ENCODE results near the gene DLGAP3. TPM values are rescaled to one million over a fixed set of nuclear protein-coding genes. Genes with fewer than 3 reads are reported as not detected.

The DLGAP3 gene
- total RNA-seq, 1 donor from 2014 or later = 0.18 TPM

DNA sequence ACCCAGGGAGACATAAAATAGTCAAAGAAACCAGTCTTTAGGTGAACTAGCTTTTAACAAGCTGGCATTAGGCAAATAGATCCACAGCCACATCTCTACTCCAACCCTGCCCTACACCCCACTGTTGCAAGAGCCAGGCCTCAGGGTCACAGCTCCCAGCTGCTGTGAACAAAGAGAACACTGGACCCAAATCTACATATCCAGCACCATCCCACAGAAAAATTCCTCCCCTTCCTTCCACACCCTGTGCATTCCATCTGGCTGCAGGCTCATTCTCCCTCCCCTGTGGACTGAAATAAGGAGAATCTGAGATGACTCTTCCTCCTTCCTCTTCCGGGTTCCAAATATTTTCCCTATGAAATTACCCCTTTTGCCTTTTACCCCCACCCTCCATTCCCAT, 23.2 kb downstream of the DLGAP3 start:
- DNase-seq = no peak
- no peak for ATAC-seq
- Histone ChIP-seq H3K27me3 (ENCODE audit: low read depth) (peaks cover 13% of the 10 kb centered on the region), H3K4me1 (no peaks in the 10 kb centered on the region), H3K4me3 (no peak overlapping the region), H3K27ac (no peak overlapping the region), H3K9me3 (no peaks in the 10 kb centered on the region), H3K36me3 (no peaks in the 10 kb centered on the region)
- TF ChIP-seq, protein P1, sequence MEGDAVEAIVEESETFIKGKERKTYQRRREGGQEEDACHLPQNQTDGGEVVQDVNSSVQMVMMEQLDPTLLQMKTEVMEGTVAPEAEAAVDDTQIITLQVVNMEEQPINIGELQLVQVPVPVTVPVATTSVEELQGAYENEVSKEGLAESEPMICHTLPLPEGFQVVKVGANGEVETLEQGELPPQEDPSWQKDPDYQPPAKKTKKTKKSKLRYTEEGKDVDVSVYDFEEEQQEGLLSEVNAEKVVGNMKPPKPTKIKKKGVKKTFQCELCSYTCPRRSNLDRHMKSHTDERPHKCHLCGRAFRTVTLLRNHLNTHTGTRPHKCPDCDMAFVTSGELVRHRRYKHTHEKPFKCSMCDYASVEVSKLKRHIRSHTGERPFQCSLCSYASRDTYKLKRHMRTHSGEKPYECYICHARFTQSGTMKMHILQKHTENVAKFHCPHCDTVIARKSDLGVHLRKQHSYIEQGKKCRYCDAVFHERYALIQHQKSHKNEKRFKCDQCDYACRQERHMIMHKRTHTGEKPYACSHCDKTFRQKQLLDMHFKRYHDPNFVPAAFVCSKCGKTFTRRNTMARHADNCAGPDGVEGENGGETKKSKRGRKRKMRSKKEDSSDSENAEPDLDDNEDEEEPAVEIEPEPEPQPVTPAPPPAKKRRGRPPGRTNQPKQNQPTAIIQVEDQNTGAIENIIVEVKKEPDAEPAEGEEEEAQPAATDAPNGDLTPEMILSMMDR (IDR thresholded peaks at IDR 0.05) = no peak
- intact Hi-C loops (cut with DNase I) = no loop called here

DNA sequence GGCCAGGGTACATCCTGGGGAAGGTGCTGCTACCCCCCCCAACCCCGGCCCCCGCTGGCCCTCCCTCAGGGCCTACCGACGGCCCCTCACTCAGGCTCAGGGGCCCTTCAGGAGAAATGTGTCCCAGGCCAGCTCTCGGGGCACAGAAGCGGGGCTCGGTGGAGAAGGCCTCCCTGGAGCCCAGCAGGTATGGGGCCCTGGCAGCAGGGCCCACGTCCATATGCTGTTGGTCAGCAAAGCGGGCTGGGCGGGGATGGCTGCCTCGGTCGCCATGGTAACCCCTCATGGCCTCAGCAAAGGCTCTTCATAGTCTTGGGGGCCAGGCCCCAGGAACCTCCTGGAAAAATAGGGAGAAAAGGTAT, 24.4 kb downstream of the DLGAP3 start:
- Histone ChIP-seq H3K4me3 (no peak overlapping the region), H3K27ac (no peak overlapping the region), H3K27me3 (ENCODE audit: low read depth) (peaks cover 13% of the 10 kb centered on the region), H3K9me3 (no peaks in the 10 kb centered on the region), H3K4me1 (no peaks in the 10 kb centered on the region), H3K36me3 (no peaks in the 10 kb centered on the region)
- ATAC-seq = no peak
- no peak for DNase-seq
- intact Hi-C loops (cut with DNase I) = no loop called here
- TF ChIP-seq, protein P1 (IDR thresholded peaks at IDR 0.05) = no peak

DNA sequence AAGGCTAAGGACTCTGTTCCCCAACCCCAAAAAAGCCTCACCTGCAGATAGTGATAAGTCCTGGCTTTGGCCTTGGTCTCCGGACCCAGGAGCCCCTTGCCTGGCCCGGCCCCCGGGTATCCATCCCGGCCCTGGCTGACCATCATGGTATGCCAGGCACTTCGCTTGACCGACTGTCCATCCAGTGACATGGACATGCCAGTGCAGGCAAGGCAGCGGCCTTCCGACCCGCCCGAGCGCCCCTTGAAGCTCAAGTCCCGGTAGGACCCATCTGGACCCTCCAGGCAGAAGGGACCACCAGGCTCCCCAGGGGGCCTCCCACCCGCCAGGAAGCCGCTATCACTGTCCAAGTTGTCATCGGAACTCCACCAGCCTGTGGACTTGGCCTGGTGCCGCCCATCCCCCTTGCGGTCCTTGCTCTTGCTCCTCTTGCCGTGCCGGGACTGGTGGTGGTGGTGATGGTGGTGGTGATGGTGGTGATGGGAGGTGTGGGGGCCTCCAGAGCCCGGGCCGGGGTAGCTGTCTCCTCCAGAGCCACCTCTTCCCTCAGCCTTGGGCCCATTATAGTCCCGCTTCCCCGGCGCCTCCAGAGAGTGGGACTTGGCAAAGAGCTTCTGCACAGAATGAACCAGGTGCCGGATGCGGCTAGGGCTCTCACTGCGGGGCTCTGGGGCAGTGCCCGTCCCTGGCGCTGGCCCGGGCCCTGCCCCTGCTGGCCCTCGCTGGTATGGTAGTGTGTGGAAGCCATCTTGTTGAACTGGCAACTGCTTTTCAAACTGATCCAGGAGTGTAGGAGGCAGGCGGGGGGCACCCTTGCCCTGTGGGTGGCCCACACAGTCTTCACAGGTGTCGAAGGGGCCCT, 25.0 kb downstream of the DLGAP3 start:
- DNase-seq = no peak
- no peaks in the 10 kb centered on the region for H3K4me1 ChIP-seq

DNA sequence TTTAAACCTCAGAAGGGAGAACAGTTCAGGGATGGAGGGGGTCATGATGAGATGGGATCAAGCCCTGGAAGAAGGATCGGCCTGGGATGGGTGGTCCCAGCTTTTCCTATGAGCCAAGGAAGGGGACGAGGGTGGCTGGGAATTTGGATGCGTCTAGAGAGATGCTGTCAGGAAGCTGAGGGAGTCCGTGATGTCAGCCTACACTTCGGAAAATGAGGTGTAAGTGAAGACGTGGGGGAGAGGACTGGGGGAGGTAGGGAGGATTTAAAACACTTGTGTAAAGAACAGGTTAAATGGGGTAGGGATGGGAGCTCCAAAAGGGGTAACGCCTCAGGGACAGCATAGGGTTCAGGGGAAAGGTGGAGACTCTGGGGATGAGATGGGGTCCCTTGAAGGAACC, 27.5 kb downstream of the DLGAP3 start:
- peaks cover 13% of the 10 kb centered on the region for H3K27me3 ChIP-seq (ENCODE audit: low read depth)
- TF ChIP-seq, protein P1 (IDR thresholded peaks at IDR 0.05) = no peak
- no peaks in the 10 kb centered on the region for H3K9me3 ChIP-seq
- H3K4me3 ChIP-seq = no peak overlapping the region
- DNase-seq (no peak), ATAC-seq (no peak)
- intact Hi-C loops (cut with DNase I) = no loop called here
- H3K27ac ChIP-seq = no peak overlapping the region
- H3K4me1 ChIP-seq = no peaks in the 10 kb centered on the region
- H3K36me3 ChIP-seq = no peaks in the 10 kb centered on the region

More for the DNA sequence above, 25.0 kb downstream of the DLGAP3 start:
- Histone ChIP-seq H3K27ac (no peak overlapping the region), H3K4me3 (no peak overlapping the region), H3K9me3 (no peaks in the 10 kb centered on the region), H3K27me3 (ENCODE audit: low read depth) (peaks cover 13% of the 10 kb centered on the region), H3K36me3 (no peaks in the 10 kb centered on the region)
- intact Hi-C loops (cut with DNase I) = no loop called here
- peak in 1 of 2 donors; percentile 9 for ATAC-seq
- TF ChIP-seq, protein P1 (IDR thresholded peaks at IDR 0.05) = no peak

DNA sequence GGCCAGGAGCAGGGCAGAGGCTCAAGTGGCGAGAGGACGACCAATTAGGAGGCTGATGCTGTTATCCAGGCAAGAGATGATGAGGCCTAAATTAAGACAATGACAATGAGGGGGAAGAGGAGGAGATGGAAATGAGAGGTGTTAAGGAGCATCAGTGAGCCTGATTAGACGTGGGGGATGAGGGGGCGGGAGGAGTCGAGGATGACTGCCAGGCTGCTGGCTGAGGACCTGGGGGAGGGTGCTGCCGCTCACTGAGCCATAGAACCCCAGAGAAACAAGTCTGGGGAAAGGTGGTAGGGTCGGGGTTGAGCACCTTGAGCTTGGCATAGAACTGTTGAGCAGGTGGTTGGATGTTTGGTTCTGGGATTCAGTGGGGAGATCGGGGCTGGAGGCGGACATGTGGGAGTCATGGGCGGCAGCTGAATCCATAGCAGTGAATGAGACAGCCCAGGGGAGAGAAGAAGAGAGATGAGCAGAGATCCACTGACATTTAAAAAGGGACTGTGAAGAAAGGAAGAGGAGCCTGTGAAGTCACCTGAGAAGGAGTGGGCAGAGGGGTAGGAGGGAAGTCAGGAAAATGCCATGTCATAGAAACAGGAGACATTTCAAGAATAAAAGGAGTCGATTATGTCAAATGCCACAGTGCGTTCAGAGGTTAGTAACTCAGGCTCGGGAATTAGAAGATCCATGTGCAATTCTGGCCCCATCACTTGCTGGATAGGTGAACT, 28.5 kb downstream of the DLGAP3 start:
- no peaks in the 10 kb centered on the region for H3K4me1 ChIP-seq
- peaks cover 13% of the 10 kb centered on the region for H3K27me3 ChIP-seq (ENCODE audit: low read depth)
- DNase-seq = no peak
- no peaks in the 10 kb centered on the region for H3K36me3 ChIP-seq
- TF ChIP-seq, protein P1 (IDR thresholded peaks at IDR 0.05) = no peak
- H3K9me3 ChIP-seq = no peaks in the 10 kb centered on the region
- no peak overlapping the region for H3K4me3 ChIP-seq
- intact Hi-C loops (cut with DNase I) = no loop called here
- no peak for ATAC-seq
- H3K27ac ChIP-seq = no peak overlapping the region

All from lower lobe of right lung (tissue), 2 donors.